ENCODE measurements around the gene WDR86.

WDR86 gene

DNA sequence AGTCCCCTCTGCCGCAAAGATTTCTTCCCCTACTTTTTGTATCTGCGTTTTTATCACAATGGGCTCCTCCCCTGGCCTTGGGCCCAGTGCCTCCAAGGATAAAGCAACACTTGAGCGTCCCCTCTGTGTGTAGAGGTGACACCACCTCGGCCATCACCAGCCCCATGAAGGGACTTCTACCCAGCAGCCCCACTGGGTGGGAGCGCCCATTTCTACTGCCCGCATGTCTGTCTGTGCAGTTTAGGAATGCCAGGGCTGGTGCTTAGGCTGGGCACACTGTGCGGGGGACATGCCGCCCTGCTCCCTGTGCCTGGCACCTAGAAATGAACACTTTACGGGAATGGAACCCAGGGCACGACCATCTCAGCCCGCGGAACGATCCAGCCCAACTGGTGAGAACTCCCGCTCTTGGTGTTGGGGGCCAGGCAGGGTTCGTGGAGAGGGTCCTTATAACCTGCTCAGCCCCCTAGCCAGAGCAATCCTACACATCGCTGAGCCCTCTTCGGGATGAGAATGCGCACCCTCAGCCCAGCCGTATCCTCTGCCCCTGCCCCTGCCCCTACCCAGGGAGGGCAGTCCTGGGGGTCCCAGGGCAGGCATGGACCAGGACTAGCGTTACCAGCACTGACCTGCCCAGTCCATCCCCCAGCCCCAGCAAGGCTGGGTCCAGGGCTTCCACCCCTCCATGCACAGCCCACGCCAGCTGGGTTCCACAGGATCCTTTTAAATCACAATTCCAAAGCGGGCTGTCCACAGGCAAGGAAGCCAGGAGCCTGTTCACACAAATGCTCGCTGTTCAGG lies 17.3 kb upstream of the WDR86 start:
- no peak for DNase-seq

- DNase-seq = no peak
These were observed 16.6 kb upstream of the WDR86 start for GRCh38 chr7:151426441-151426903.

GRCh38 chr7:151425670-151426440 lies 16.0 kb upstream of the WDR86 start:
- peak; percentile 89 for DNase-seq

DNA sequence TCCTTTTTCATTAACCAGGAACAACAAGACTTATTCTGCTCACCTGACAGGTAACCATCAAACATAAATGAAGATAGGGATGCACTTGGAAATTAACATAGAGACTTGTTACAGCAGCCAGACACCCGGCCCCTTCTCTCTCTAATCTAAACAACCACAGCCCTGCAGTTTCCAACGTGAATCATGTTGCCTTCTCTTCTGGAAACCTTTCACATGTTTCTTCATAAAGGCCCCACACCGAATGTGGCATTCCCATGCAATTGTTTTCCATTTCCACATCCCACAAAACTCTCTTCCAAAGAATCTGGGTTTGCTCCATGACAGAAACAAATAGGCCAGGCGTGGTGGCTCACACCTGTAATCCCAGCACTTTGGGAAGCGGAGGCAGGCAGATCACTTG lies 15.0 kb upstream of the WDR86 start:
- DNase-seq = no peak

DNA sequence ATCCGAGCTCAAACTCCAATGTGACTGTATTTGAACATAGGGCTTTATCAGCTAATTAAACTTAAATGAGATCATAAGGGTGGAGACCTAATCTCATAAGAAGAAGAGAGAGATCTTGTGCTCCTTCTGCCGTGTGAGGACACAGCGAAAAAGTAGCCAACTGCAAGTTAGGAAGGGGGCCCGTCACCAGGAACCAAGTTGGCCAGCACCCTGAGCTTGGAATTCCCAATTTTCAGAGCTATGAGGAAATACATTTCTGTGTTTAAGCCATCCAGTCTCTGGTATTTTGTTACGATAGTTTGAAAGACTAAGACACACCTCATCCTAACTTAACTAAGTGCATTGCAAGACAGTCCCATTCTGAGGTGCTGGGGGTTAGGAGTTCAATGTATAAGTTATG lies 14.1 kb upstream of the WDR86 start:
- peak; percentile 78 for DNase-seq

DNA sequence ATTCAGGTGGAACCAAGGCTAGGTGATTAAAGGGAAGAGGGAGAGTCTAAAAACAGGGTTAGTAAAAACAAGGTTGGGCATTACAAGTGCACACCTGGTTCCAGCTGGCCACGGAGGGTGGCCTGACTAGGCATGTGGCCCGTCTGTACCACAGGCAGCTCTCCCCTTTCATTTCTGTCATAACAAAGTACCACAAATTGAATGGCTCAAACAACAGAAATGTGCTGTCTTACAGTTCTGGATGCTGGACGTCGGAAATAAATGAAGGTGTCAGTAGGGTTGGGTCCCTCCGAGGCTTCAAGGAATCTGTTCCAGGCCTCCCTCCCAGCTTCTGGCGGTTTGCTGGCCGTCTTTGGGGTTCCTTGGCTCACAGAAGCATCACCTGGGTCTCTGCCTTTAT lies 13.4 kb upstream of the WDR86 start:
- no peak for DNase-seq

DNA sequence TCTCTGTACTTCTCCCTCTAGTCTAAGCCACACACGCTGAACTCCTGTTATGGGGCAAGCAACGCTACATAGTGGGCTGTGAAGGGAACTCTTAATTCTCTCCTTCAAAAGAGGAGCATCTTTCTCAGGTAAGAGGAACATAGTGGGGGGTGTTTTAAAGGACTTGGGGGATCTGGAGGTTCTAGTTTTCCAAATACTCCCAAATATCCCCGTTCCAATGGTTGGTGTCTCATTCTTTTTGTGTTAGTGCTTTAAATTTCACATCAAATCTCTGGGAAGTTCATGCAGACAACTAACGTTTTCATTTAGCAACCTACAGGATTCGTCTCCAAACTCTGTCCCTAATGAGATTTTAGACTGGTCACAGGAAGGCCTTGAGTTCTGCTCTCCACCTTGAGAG lies 12.4 kb upstream of the WDR86 start:
- DNase-seq = no peak

DNA sequence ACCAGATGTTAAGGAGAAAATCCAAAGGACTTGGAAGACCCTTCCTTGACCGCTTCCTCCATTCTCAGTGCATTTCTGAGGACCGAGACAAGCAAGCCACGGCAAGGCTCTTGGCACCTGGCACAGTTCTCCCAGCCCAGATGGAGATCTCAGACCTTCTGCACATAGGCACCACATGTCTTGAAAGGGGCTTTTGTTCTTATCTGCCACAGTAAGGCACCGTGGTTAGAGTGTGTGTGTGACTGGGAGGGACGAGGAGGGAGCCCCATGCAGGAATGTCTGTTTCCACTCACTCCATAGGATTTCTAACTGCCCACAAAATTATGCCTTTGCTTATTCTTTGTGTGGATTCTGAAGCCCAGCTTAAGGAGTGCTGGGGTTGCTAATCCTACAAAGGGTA lies 10.3 kb upstream of the WDR86 start:
- DNase-seq = peak; percentile 17

GRCh38 chr7:151416941-151417315 lies 7.1 kb upstream of the WDR86 start:
- no peak for DNase-seq

- no peak for DNase-seq
These were observed 6.5 kb upstream of the WDR86 start for GRCh38 chr7:151416112-151416940.

GRCh38 chr7:151415375-151416105 lies 5.7 kb upstream of the WDR86 start:
- no peak for DNase-seq

- DNase-seq = no peak
These were observed 3.4 kb upstream of the WDR86 start for GRCh38 chr7:151413241-151413640.

DNA sequence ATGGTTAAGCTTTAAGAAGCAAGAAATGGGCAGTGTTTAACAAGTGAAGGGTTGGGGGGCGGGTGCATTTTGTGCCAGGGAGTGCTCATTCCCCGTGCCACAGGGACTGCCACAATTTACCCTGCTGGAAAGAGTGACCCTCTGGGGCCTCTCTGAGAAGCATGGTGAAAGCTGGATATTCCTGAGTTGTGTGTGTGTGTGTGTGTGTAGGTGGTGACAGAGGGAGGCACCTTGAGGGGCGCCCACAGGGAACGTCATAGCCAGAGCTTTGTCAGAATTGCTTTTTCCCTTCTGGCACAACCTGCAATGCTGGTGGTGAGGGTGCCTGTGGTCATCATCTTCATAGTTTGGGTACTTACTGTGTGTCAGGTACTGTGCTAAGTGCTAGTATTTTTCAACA lies 2.5 kb upstream of the WDR86 start:
- no peak for DNase-seq

- no peak for DNase-seq
These were observed 1.7 kb upstream of the WDR86 start for GRCh38 chr7:151411551-151411950.

DNA sequence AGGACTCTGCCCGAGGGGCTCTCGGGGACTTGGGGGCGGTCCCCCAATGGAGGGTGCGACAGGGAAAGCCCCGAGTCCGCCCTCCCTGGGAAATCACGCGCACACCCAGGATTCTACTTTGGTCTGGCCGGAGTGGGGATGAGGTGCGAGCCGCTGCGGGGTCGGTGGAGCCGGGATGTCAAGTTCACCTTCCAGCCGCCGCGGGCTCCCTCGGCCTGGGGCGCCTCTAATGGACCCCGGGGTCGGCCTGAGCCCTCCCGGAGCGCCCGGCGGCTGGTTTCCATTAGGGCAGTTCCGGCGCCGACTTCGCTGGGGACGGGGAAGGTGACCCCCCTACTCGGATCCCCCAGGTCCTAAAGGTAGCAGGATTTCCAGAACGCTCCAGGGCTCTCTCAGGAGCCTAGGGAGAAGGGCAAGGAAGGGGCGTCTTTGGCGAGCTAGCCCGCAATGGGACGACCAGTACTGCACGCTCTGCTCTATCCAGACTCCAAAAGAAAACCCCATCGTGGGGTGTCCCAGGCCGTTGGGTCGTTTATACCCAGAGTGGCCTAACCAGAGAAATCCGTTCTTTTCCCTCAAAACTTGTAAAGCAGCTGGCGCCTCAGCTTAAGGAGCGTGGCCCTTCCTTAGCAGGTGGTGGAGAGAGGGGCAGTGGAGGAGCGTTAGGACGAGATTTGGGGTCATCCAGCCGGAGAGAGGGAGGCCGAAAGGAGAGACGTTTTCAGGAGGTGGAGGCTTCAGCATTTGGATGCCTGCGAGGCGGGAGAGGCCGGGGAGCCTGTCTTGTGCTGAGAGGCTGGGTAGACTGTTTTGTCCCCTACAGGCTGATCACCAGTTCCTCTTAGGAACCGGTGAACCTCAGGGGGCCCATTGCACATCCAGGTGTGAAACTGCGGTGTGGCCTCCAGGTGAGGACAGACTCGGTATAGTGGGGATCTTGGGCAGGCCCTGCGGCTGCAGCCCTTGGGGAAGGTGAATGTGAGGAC lies 860 bp upstream of the WDR86 start:
- peak; percentile 67 for DNase-seq

- DNase-seq = peak; percentile 56
These were observed 785 bp downstream of the WDR86 start for GRCh38 chr7:151408839-151409666.

- no peak for DNase-seq
These were observed 1.4 kb downstream of the WDR86 start for GRCh38 chr7:151408498-151408838.

DNA sequence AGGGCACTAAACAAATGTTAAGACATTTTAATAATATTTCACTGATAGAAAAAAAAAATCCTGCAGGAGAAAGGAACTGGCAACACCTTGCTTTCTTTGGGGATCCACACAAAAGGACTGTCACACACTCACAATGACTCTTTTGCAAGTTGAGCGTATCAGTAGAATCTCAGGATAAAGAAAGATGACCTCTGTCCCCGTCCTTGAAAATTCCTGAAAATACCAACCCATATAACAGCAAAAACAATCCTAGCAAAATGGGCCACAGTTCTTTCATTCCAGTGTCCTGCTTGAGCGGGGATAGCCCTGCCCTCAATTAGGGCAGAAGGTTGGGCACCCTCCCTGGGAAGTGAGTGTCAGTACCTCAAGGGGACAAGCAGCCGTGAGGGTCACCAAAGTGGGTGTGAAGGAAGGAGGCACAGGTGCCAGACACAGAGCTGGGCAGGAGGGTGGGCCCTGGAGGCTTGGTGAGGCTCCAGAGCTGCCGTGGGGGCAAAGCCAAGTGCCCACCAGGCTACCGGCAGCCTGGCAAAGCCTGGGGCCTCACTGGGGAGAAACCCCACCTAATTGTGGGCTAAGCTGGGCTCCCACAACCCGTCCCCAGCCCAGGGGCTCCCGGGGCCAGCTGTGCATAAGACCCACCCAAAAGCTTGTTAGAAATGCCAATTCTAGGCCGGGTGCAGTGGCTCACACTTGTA lies 2.8 kb downstream of the WDR86 start:
- DNase-seq = no peak

DNA sequence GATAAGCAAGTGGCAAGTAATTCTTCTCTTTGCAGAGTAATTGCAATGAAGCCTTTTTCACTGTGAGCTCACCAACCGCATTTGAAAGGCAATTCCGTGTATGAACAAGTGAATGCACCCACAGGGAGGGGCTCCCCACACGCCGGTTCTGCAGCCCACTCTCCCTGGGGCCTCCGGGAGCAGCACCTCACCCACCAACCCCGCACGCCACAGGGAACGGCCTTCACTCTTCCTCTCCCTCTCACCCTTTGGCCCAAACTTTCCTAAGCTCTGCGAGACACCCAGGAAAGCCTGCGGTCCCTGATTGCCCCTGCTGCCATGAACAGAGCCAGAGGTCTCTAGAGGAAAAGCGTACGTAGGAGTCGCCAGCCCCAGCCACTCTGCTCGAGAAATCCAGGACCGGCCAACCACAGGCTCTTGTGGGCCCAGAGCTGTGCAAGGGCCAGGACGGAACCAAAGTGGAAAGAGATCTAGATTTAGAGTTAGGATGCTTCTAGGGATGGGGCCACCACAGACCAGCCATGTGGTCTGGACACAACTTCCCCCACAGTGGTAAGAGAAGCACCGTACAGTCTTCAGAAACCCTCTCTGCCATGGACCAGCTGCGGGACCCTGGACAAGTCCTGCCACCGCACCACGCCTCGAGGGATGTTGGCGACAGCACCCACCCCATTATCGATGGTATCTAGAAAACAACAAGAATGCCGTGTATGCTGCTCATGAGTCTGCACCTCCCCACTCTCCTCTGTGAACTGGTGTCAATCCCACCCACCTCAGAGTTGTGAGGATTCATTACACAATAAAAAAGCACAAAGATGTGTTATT lies 3.6 kb downstream of the WDR86 start:
- DNase-seq = no peak

All from NCI-H82 (cell line).